Activated CD8-positive, alpha-beta T cell treated with anti-CD3 and anti-CD28 coated beads for 36 hours (primary cell): Measurements from ENCODE around the gene ERP44. TPM values are rescaled to one million over a fixed set of nuclear protein-coding genes. Genes with fewer than 3 reads are reported as not detected.

Experiments used
- ATAC-seq: fragments of 200-7000 bp; cut with Tn5 transposase; one replicate; pipeline ENCODE4 v1.10.0; 2021; ENCODE audit warnings: mild to moderate bottlenecking, moderate library complexity
- CTCF ChIA-PET: fragments of 350-600 bp; sonication (Branson Sonifier 250); formaldehyde crosslinking; loops from one replicate; lab custom pipeline; 2021; ENCODE audit warnings: antibody characterized with exemption; lab: Charles Lee
- POLR2A ChIA-PET: fragments of 350-600 bp; sonication (Branson Sonifier 250); formaldehyde crosslinking; loops from one replicate; lab custom pipeline; 2021; ENCODE audit warnings: antibody characterized with exemption; lab: Charles Lee
- DNase-seq: peaks from one replicate; pipeline ENCODE4 v3.0.0-alpha.2; 2020
- H3K27ac Mint-ChIP-seq: one replicate; pipeline ENCODE4 v1.8.0; 2021; ENCODE audit warnings: mild to moderate bottlenecking, mixed read lengths
- H3K27me3 Mint-ChIP-seq: one replicate; pipeline ENCODE4 v1.8.0; 2021; ENCODE audit warnings: mixed read lengths
- H3K36me3 Mint-ChIP-seq: one replicate; pipeline ENCODE4 v1.8.0; 2021; ENCODE audit warnings: low read depth, mixed read lengths
- H3K4me1 Mint-ChIP-seq: one replicate; pipeline ENCODE4 v1.8.0; 2021; ENCODE audit warnings: low read depth, mixed read lengths
- H3K4me3 Mint-ChIP-seq: one replicate; pipeline ENCODE4 v1.8.0; 2021; ENCODE audit warnings: mild to moderate bottlenecking, moderate library complexity, mixed read lengths
- H3K9me3 Mint-ChIP-seq: one replicate; pipeline ENCODE4 v1.8.0; 2021; ENCODE audit warnings: mixed read lengths
- CTCF ChIP-seq: fragments of 200-600 bp; IDR thresholded peaks from one replicate; pipeline ENCODE4 v1.8.0; 2022; ENCODE audit warnings: antibody characterized with exemption, mild to moderate bottlenecking
- intact Hi-C: fragments of 100-400 bp; cut with micrococcal nuclease; formaldehyde crosslinking; loops from one replicate; pipeline ENCODE4 v1.10.0; 2022
- total RNA-seq, 2 experiments: library from RNA; stranded (reverse); gene quantifications; one replicate each; pipeline ENCODE4 v1.2.3, GENCODE V29; 2021

The ERP44 gene
- total RNA-seq, 2 experiments from 2014 or later, result 10.2 to 11.1 TPM

- DNase-seq (no peak), ATAC-seq (no peak)
- peaks cover 35% of the 10 kb centered on the region for H3K4me1 Mint-ChIP-seq
- no peak for TF ChIP-seq CTCF
- no peaks in the 10 kb centered on the region for H3K27me3 Mint-ChIP-seq
- H3K27ac Mint-ChIP-seq, result peak overlapping the region; percentile 30
- intact Hi-C loops, result no loop called here
- peaks cover 4% of the 10 kb centered on the region for H3K9me3 Mint-ChIP-seq
- POLR2A ChIA-PET, result no interaction called here
- CTCF ChIA-PET, result interaction anchor here (1.1 kb wide), 1 partner anchor 46 kb away, joined by 3 read pairs; no protein-coding TSS in a partner anchor
- peaks cover 55% of the 10 kb centered on the region for H3K36me3 Mint-ChIP-seq
- no peak overlapping the region for H3K4me3 Mint-ChIP-seq
Observed at GRCh38 chr9:100033877-100034551, 64.8 kb downstream of the ERP44 start.

GRCh38 chr9:100030548-100030947, 68.3 kb downstream of the ERP44 start:
- Mint-ChIP-seq H3K9me3 (peaks cover 1% of the 10 kb centered on the region), H3K4me1 (peaks cover 23% of the 10 kb centered on the region), H3K27ac (no peak overlapping the region), H3K27me3 (no peaks in the 10 kb centered on the region), H3K4me3 (no peak overlapping the region), H3K36me3 (peaks cover 37% of the 10 kb centered on the region)
- no peak for ATAC-seq
- TF ChIP-seq CTCF, result no peak
- ChIA-PET POLR2A (no interaction called here), CTCF (interaction anchor here (1.1 kb wide), 1 partner anchor 186 kb away, joined by 4 read pairs; no protein-coding TSS in a partner anchor)
- intact Hi-C loops, result no loop called here
- DNase-seq, result no peak

GRCh38 chr9:100029251-100029650, 69.5 kb downstream of the ERP44 start:
- no peak for TF ChIP-seq CTCF
- Mint-ChIP-seq H3K9me3 (peaks cover 1% of the 10 kb centered on the region), H3K27ac (no peak overlapping the region), H3K4me3 (no peak overlapping the region), H3K4me1 (peaks cover 13% of the 10 kb centered on the region), H3K27me3 (no peaks in the 10 kb centered on the region), H3K36me3 (peaks cover 37% of the 10 kb centered on the region)
- DNase-seq (no peak), ATAC-seq (no peak)
- ChIA-PET CTCF (no interaction called here), POLR2A (no interaction called here)
- intact Hi-C loops, result loop anchor here (10.0 kb wide), 1 partner anchor 296 kb away; no protein-coding TSS in a partner anchor

GRCh38 chr9:100028201-100028784, 70.5 kb downstream of the ERP44 start:
- peaks cover 1% of the 10 kb centered on the region for H3K9me3 Mint-ChIP-seq
- H3K4me3 Mint-ChIP-seq, result no peak overlapping the region
- H3K27me3 Mint-ChIP-seq, result no peaks in the 10 kb centered on the region
- no peak overlapping the region for H3K27ac Mint-ChIP-seq
- DNase-seq (peak; percentile 84), ATAC-seq (peak; percentile 100)
- H3K4me1 Mint-ChIP-seq, result peaks cover 9% of the 10 kb centered on the region
- POLR2A ChIA-PET, result no interaction called here
- peak; percentile 89 for TF ChIP-seq CTCF
- intact Hi-C loops, result loop anchor here (1.0 to 10.0 kb wide), 2 partner anchors 188 to 297 kb away; no protein-coding TSS in a partner anchor
- peaks cover 28% of the 10 kb centered on the region for H3K36me3 Mint-ChIP-seq
- CTCF ChIA-PET, result interaction anchor here (0.7 to 3.4 kb wide), 12 partner anchors 11 to 314 kb away, joined by 3 to 49 read pairs (median 4); no protein-coding TSS in a partner anchor

- no peak overlapping the region for H3K4me3 Mint-ChIP-seq
- DNase-seq, result no peak
- H3K4me1 Mint-ChIP-seq, result peaks cover 9% of the 10 kb centered on the region
- ChIA-PET POLR2A (no interaction called here), CTCF (interaction anchor here (0.6 to 3.4 kb wide), 14 partner anchors 10 to 313 kb away, joined by 3 to 49 read pairs (median 4); no protein-coding TSS in a partner anchor)
- no peak for ATAC-seq
- H3K27me3 Mint-ChIP-seq, result no peaks in the 10 kb centered on the region
- H3K9me3 Mint-ChIP-seq, result no peaks in the 10 kb centered on the region
- TF ChIP-seq CTCF, result no peak
- peaks cover 22% of the 10 kb centered on the region for H3K36me3 Mint-ChIP-seq
- H3K27ac Mint-ChIP-seq, result no peak overlapping the region
- intact Hi-C loops, result loop anchor here (10.0 kb wide), 1 partner anchor 297 kb away; no protein-coding TSS in a partner anchor
Observed at GRCh38 chr9:100027543-100027942, 71.3 kb downstream of the ERP44 start.
